AG09319 (cell line): Measurements from ENCODE around the gene KHDC4.

Experiments
- DNase-seq: peaks from one replicate; pipeline ENCODE4 v3.0.0-alpha.2; 2010; ENCODE audit warnings: low read depth; ENCODE audit errors: extremely low read depth
- TF ChIP-seq, protein P1 (sequence below): IDR thresholded peaks from 2 replicates; pipeline ENCODE4 v1.5.1; 2011; ENCODE audit warnings: low read depth, mild to moderate bottlenecking, inconsistent platforms, low read length, moderate library complexity

Gene KHDC4

DNA sequence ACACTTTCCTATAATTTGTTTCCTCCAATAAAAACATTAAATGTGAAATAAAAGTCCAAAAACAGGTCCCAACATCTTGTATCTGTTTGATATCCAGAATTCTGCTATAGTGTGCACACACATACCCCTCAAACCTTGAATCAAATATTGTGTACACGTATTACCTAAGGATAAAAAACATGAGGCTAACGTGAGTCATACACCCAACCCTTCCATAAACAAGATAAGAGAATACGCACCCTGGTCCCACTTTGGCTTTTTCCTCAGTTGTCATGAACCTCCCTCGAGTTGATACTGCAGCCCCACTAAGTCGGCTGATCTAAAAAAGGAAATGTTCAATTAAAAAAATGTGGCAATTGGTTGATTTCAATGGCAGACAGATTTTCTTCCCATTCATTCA, 5.2 kb downstream of the KHDC4 start:
- DNase-seq: no peak
- TF ChIP-seq, protein P1, sequence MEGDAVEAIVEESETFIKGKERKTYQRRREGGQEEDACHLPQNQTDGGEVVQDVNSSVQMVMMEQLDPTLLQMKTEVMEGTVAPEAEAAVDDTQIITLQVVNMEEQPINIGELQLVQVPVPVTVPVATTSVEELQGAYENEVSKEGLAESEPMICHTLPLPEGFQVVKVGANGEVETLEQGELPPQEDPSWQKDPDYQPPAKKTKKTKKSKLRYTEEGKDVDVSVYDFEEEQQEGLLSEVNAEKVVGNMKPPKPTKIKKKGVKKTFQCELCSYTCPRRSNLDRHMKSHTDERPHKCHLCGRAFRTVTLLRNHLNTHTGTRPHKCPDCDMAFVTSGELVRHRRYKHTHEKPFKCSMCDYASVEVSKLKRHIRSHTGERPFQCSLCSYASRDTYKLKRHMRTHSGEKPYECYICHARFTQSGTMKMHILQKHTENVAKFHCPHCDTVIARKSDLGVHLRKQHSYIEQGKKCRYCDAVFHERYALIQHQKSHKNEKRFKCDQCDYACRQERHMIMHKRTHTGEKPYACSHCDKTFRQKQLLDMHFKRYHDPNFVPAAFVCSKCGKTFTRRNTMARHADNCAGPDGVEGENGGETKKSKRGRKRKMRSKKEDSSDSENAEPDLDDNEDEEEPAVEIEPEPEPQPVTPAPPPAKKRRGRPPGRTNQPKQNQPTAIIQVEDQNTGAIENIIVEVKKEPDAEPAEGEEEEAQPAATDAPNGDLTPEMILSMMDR: no peak

DNA sequence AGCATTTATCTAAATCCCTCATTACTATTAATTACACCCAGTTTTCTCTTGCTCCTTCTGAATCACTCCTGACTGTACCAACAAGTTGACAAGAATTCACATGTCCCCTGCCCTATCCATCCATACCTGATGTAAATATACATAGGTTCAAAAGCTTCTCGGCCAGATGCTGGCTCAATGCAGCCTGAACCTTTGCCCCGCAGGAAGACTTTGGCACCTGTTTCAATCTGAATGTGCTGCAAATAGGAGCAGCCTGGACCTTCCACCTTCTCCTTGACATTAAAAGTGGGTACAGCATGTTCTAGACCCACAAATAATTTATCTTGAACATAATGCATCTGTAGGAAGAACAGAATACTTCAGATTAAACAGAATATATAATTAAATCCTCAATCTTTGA, 8.7 kb downstream of the KHDC4 start:
- TF ChIP-seq, protein P1: no peak
- no peak for DNase-seq

DNA sequence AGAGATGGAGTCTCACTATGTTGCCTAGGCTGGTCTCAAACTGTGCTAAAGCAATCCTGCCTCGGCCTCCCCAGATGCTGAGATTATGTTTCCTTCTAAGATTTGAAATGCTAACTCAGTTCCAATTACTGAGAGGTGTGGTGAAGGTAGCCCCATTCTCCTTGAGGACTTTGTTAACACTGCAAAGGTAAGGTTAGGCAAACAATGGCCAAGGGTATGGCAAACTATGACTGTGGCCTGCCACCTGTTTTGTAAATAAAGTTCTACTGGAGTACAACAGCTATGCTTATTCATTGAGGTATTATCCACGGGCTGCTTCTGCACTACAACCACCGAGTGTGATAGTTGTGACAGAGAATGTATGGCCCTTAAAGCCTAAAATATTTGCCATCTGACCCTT, 13.5 kb downstream of the KHDC4 start:
- TF ChIP-seq, protein P1: no peak
- no peak for DNase-seq

DNA sequence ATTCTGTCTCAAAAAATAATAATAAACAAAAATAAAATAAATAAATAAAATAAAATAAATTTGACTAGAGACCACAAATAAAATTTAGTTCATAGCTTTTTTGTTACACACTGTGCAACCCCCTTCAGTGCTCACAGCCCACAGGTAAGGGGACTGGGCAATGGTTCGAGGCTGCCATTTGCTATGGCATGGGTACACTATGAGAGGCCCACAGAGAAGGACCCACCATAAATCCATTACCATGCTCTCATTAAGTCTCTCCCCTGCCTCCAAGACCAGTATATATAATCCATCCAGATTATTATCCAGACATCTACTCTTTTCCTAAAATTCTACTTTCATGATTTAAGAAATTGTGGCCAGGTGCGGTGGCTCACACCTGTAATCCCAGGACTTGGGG, 14.4 kb downstream of the KHDC4 start:
- TF ChIP-seq, protein P1: no peak
- no peak for DNase-seq

DNA sequence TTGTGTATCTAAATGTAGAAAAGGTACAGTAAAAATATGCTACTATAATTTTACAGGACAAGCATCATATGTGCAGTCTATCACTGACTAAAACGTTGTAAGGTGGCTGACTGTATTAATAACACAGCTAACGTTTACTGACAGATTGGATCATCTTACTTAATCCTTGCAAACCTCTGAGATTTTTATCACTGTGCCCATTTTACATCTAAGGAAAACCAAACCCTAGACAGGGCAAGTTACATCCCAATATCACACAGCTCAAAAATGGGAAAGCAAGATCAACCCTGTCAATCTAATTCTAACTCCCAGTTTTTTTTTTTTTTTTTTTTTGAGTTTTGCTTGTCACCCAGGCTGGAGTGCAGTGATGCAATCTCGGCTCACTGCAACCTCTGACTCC, 15.6 kb downstream of the KHDC4 start:
- no peak for DNase-seq
- TF ChIP-seq, protein P1: no peak

DNA sequence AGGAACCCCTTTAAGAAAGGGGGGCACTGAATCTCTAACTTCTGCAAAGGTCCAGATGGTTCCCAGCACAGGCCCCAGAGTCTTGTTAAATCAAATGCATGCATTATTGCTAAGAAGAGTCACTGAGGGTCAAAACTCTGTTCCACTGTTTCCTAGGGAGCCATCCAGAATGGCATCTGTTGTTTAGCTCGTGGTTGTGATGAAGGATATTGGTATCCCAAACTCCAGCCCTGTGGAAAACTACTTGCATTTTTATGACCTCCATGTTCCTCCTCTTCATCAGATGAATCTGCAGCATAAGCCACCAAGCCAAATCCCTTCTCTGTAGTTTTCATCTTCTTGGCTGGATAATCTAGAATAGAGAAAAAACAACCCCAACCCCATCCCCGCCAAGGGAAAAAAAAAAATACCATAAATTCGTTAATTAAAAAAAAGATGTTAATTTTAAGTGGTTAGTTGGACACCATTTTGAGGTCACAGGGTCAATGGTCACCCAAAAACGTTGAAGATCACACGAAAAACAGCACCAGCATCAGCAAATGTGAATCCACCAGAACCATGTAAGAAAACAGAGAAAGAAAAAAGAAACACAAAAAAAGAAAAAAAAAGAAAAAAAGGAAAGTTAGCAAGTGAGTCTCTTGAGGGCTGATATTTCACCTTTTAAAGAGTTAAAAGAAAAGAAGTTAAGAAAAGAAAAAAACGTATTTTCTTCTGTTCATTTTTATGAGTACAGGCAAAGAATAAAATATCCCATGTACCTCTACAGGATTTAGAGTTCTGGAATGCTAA, 20.1 kb downstream of the KHDC4 start:
- DNase-seq: no peak
- TF ChIP-seq, protein P1: no peak

DNA sequence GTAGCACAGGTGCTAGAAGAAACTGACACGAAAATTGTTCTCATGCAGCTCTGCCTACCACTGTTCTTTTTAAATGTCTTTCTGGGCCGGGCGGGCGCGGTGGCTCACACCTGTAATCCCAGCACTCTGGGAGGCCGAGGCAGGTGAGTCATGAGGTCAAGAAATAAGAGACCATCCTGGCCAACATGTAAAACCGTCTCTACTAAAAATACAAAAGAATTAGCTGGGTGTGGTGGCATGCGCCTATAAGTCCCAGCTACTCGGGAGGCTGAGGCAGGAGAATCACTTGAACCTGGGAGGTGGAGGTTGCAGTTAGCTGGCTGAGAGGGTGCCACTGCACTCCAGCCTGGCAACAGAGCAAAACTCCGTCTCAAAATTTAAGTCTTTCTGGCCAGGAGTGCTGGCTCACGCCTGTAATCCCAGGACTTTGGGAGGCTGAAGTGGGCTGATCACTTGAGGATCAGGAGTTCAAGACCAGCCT, 22.1 kb downstream of the KHDC4 start:
- TF ChIP-seq, protein P1: no peak
- DNase-seq: no peak
